ENCODE measurements around the gene SLC1A6. TPM values are rescaled to one million over a fixed set of nuclear protein-coding genes. Genes with fewer than 3 reads are reported as not detected.
A peak's percentile ranks its signal among the peaks of the same experiment; 100 is the strongest.

SLC1A6 gene
- total and polyA plus RNA-seq, 9 of the 15 experiments (the other 6 are each of a cell fraction or from before 2014, with no cell fraction given): not detected

DNA sequence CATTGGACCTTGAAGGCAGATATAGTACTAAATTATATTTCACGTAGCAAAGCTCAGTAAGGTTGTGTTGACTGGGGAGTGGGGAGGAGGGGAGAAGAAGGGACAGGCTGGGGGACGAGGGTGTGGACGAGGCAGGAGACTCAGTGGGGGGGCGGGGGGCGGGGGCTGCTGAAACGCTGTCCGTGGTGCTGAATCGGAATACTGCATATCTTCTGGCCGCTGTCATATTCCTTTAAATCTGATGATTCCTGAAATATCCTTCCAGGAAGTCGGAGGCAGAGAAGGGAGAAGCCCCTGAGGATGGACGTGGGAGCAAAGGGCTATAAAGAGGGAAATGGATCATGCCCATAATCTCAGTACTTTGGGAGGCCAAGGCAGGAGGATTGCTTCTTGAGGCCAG is 34.9 kb upstream of the SLC1A6 start (continued):
- no peak for TF ChIP-seq ZBTB40 (IDR thresholded peaks at IDR 0.05)
- no peak for TF ChIP-seq ZBTB40 (CRISPR knock-in tag; IDR thresholded peaks at IDR 0.05)
- no peak for TF ChIP-seq ZNF311 (CRISPR knock-in tag; IDR thresholded peaks at IDR 0.05)
- TF ChIP-seq RCOR1 (IDR thresholded peaks at IDR 0.05; ENCODE audit: borderline replicate concordance in 1 of 2, low read depth in 2 of 2, low read length in 2 of 2): 0 out of 4 replicates have a peak, but pooled peaks of 1 of the 2 experiments have one; percentile 27
- TF ChIP-seq ZNF584 (CRISPR knock-in tag; IDR thresholded peaks at IDR 0.05; ENCODE audit: low read depth): no peak
- TF ChIP-seq FOXP1 (CRISPR knock-in tag; IDR thresholded peaks at IDR 0.05): no peak
- TF ChIP-seq SMARCA5 (IDR thresholded peaks at IDR 0.05): no peak
- TF ChIP-seq ZNF589 (CRISPR knock-in tag; IDR thresholded peaks at IDR 0.05; ENCODE audit: low read depth): no peak
- no peak for TF ChIP-seq ZNF586 (CRISPR knock-in tag; conservative IDR thresholded peaks at IDR 0.05)
- TF ChIP-seq, protein P1, sequence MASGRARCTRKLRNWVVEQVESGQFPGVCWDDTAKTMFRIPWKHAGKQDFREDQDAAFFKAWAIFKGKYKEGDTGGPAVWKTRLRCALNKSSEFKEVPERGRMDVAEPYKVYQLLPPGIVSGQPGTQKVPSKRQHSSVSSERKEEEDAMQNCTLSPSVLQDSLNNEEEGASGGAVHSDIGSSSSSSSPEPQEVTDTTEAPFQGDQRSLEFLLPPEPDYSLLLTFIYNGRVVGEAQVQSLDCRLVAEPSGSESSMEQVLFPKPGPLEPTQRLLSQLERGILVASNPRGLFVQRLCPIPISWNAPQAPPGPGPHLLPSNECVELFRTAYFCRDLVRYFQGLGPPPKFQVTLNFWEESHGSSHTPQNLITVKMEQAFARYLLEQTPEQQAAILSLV (tag; IDR thresholded peaks at IDR 0.05): no peak
- no peak for TF ChIP-seq ADNP (tag; IDR thresholded peaks at IDR 0.05)
- TF ChIP-seq, protein P2, sequence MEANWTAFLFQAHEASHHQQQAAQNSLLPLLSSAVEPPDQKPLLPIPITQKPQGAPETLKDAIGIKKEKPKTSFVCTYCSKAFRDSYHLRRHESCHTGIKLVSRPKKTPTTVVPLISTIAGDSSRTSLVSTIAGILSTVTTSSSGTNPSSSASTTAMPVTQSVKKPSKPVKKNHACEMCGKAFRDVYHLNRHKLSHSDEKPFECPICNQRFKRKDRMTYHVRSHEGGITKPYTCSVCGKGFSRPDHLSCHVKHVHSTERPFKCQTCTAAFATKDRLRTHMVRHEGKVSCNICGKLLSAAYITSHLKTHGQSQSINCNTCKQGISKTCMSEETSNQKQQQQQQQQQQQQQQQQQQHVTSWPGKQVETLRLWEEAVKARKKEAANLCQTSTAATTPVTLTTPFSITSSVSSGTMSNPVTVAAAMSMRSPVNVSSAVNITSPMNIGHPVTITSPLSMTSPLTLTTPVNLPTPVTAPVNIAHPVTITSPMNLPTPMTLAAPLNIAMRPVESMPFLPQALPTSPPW (CRISPR knock-in tag; IDR thresholded peaks at IDR 0.05): peak; percentile 70
- no peak for TF ChIP-seq ZNF79 (CRISPR knock-in tag; IDR thresholded peaks at IDR 0.05; ENCODE audit: low read depth)
- TF ChIP-seq ZNF316 (IDR thresholded peaks at IDR 0.05): no peak
- TF ChIP-seq ZZZ3 (IDR thresholded peaks at IDR 0.05): no peak
- no peak for TF ChIP-seq RBBP5 (IDR thresholded peaks at IDR 0.05; ENCODE audit: borderline replicate concordance, insufficient read depth, low read length, poor library complexity, severe bottlenecking)
- no peak for TF ChIP-seq ZBTB26 (CRISPR knock-in tag; IDR thresholded peaks at IDR 0.05)
